Measurements from ENCODE around the gene ZNG1A.
"Not testable (repeated sequence)": the region's sequence is repeated elsewhere in the genome, so short reads cannot be mapped to it uniquely, and the experiment has no call there.

ZNG1A gene

GRCh38 chr9:93909-94308 is 84.9 kb downstream of the ZNG1A start:
- DNase-seq: not testable (repeated sequence)

- DNase-seq: not testable (repeated sequence)
These were observed 88.0 kb downstream of the ZNG1A start for GRCh38 chr9:90851-91250.

GRCh38 chr9:88396-89037 is 90.3 kb downstream of the ZNG1A start:
- not testable (repeated sequence) for DNase-seq

- not testable (repeated sequence) for DNase-seq
These were observed 91.0 kb downstream of the ZNG1A start for GRCh38 chr9:87860-88259.

GRCh38 chr9:87105-87504 is 91.8 kb downstream of the ZNG1A start:
- not testable (repeated sequence) for DNase-seq

- not testable (repeated sequence) for DNase-seq
These were observed 92.2 kb downstream of the ZNG1A start for GRCh38 chr9:86697-87096.

GRCh38 chr9:82932-83689 is 95.7 kb downstream of the ZNG1A start:
- not testable (repeated sequence) for DNase-seq

- DNase-seq: not testable (repeated sequence)
These were observed 100.5 kb downstream of the ZNG1A start for GRCh38 chr9:78333-78732.

GRCh38 chr9:76389-76788 is 102.5 kb downstream of the ZNG1A start:
- DNase-seq: not testable (repeated sequence)

GRCh38 chr9:73900-74525 is 104.8 kb downstream of the ZNG1A start:
- not testable (repeated sequence) for DNase-seq

- not testable (repeated sequence) for DNase-seq
These were observed 105.6 kb downstream of the ZNG1A start for GRCh38 chr9:73076-73899.

Measured in KG1 (cell line).